ENCODE data around the gene PRKAA2.
A peak's percentile ranks its signal among the peaks of the same experiment; 100 is the strongest.

The PRKAA2 gene

GRCh38 chr1:56626546-56626945, 18.6 kb upstream of the PRKAA2 start:
- TF ChIP-seq CTCF (IDR thresholded peaks at IDR 0.05; ENCODE audit: poor library complexity, severe bottlenecking) = no peak
- DNase-seq (ENCODE audit: low spot score) (no peak), ATAC-seq (ENCODE audit: low read depth) (peak; percentile 52; the same call in 2 of the 3 replicates)
- peak overlapping the region; percentile 46 for H3K27ac ChIP-seq (ENCODE audit: poor library complexity, severe bottlenecking)
- H3K27me3 ChIP-seq (ENCODE audit: insufficient read depth, poor library complexity, severe bottlenecking) = no peaks in the 10 kb centered on the region
- H3K4me3 ChIP-seq (ENCODE audit: severe bottlenecking) = no peak overlapping the region
- peaks cover 21% of the 10 kb centered on the region for H3K4me1 ChIP-seq (ENCODE audit: insufficient read depth, poor library complexity, severe bottlenecking)
- H3K9me3 ChIP-seq (ENCODE audit: severe bottlenecking) = no peaks in the 10 kb centered on the region
- no peaks in the 10 kb centered on the region for H3K36me3 ChIP-seq (ENCODE audit: low read depth)

GRCh38 chr1:56627019-56627635, 18.0 kb upstream of the PRKAA2 start:
- Histone ChIP-seq H3K4me3 (ENCODE audit: severe bottlenecking) (no peak overlapping the region), H3K36me3 (ENCODE audit: low read depth) (no peaks in the 10 kb centered on the region), H3K9me3 (ENCODE audit: severe bottlenecking) (no peaks in the 10 kb centered on the region), H3K27ac (ENCODE audit: poor library complexity, severe bottlenecking) (peak overlapping the region; percentile 46), H3K4me1 (ENCODE audit: insufficient read depth, poor library complexity, severe bottlenecking) (peaks cover 21% of the 10 kb centered on the region), H3K27me3 (ENCODE audit: insufficient read depth, poor library complexity, severe bottlenecking) (no peaks in the 10 kb centered on the region)
- TF ChIP-seq CTCF (IDR thresholded peaks at IDR 0.05; ENCODE audit: poor library complexity, severe bottlenecking) = no peak
- ATAC-seq (ENCODE audit: low read depth) (peak; percentile 34; the same call in 2 of the 3 replicates), DNase-seq (ENCODE audit: low spot score) (no peak)

- peak; percentile 76 for ATAC-seq (ENCODE audit: low read depth)
Observed at GRCh38 chr1:56627636-56628039, 17.5 kb upstream of the PRKAA2 start.

GRCh38 chr1:56630786-56631185, 14.3 kb upstream of the PRKAA2 start:
- no peak for TF ChIP-seq CTCF (IDR thresholded peaks at IDR 0.05; ENCODE audit: poor library complexity, severe bottlenecking)
- no peak overlapping the region for H3K27ac ChIP-seq (ENCODE audit: poor library complexity, severe bottlenecking)
- H3K9me3 ChIP-seq (ENCODE audit: severe bottlenecking) = no peaks in the 10 kb centered on the region
- H3K36me3 ChIP-seq (ENCODE audit: low read depth) = no peaks in the 10 kb centered on the region
- ATAC-seq (ENCODE audit: low read depth) = no peak
- H3K4me1 ChIP-seq (ENCODE audit: insufficient read depth, poor library complexity, severe bottlenecking) = peaks cover 19% of the 10 kb centered on the region
- H3K27me3 ChIP-seq (ENCODE audit: insufficient read depth, poor library complexity, severe bottlenecking) = no peaks in the 10 kb centered on the region
- no peak for DNase-seq (ENCODE audit: low spot score)
- no peak overlapping the region for H3K4me3 ChIP-seq (ENCODE audit: severe bottlenecking)

More at GRCh38 chr1:56627636-56628039, 17.5 kb upstream of the PRKAA2 start:
- no peak for TF ChIP-seq CTCF (IDR thresholded peaks at IDR 0.05; ENCODE audit: poor library complexity, severe bottlenecking)
- Histone ChIP-seq H3K36me3 (ENCODE audit: low read depth) (no peaks in the 10 kb centered on the region), H3K4me3 (ENCODE audit: severe bottlenecking) (no peak overlapping the region), H3K27me3 (ENCODE audit: insufficient read depth, poor library complexity, severe bottlenecking) (no peaks in the 10 kb centered on the region), H3K4me1 (ENCODE audit: insufficient read depth, poor library complexity, severe bottlenecking) (peaks cover 21% of the 10 kb centered on the region), H3K27ac (ENCODE audit: poor library complexity, severe bottlenecking) (peak overlapping the region; percentile 46), H3K9me3 (ENCODE audit: severe bottlenecking) (no peaks in the 10 kb centered on the region)
- no peak for DNase-seq (ENCODE audit: low spot score)

- Histone ChIP-seq H3K4me1 (ENCODE audit: insufficient read depth, poor library complexity, severe bottlenecking) (peaks cover 11% of the 10 kb centered on the region), H3K27me3 (ENCODE audit: insufficient read depth, poor library complexity, severe bottlenecking) (no peaks in the 10 kb centered on the region), H3K36me3 (ENCODE audit: low read depth) (no peaks in the 10 kb centered on the region), H3K9me3 (ENCODE audit: severe bottlenecking) (no peaks in the 10 kb centered on the region), H3K4me3 (ENCODE audit: severe bottlenecking) (no peak overlapping the region), H3K27ac (ENCODE audit: poor library complexity, severe bottlenecking) (no peak overlapping the region)
- peak; percentile 21; the same call in 1 of the 3 replicates for ATAC-seq (ENCODE audit: low read depth)
- no peak for DNase-seq (ENCODE audit: low spot score)
- no peak for TF ChIP-seq CTCF (IDR thresholded peaks at IDR 0.05; ENCODE audit: poor library complexity, severe bottlenecking)
Observed at GRCh38 chr1:56631901-56632300, 13.2 kb upstream of the PRKAA2 start.
